H4 (cell line): ENCODE results near the gene AMD1. TPM values are rescaled to one million over a fixed set of nuclear protein-coding genes. Genes with fewer than 3 reads are reported as not detected.

Experiments
- DNase-seq: peaks from one replicate; pipeline ENCODE4 v3.0.0-alpha.2; 2015; ENCODE audit warnings: low spot score
- total RNA-seq: library from RNA; depleted of rRNA; stranded (reverse); fragments of >200 nt; shearing (Covaris generic); gene quantifications from 2 replicates; pipeline ENCODE4 v1.2.3, GENCODE V29; 2014; rRNA removed

AMD1 gene
- total RNA-seq, 1 experiment from 2014 or later = 69.0 TPM

- DNase-seq = no peak
Measured at GRCh38 chr6:110938171-110938570, 63.6 kb downstream of the AMD1 start.

- DNase-seq = no peak
Measured at GRCh38 chr6:110939429-110940200, 65.0 kb downstream of the AMD1 start.

- peak; percentile 61 for DNase-seq
Measured at GRCh38 chr6:110944681-110945151, 70.1 kb downstream of the AMD1 start.

Other genes starting within 250 kb of the AMD1 start
- gene CDK19, start 59.3 kb upstream of the AMD1 start, total RNA-seq = 5.2 and 6.8 TPM in 2 replicates
- gene GTF3C6, start 83.9 kb downstream of the AMD1 start, total RNA-seq = 77.3 and 108 TPM in 2 replicates
- gene RPF2, start 107.3 kb downstream of the AMD1 start, total RNA-seq = 40.9 and 44.7 TPM in 2 replicates
- gene SLC16A10, start 212.7 kb downstream of the AMD1 start, total RNA-seq = 1.9 and 3.5 TPM in 2 replicates